HFF-Myc (cell line): ENCODE results near the gene BRINP1.

Source experiments
- DNase-seq: peaks from one replicate; pipeline ENCODE4 v3.0.0-alpha.2; 2011; ENCODE audit warnings: low read depth; ENCODE audit errors: extremely low read depth
- H3K4me3 ChIP-seq: replicated peaks from 2 replicates; pipeline ENCODE4 v1.5.1; 2011; ENCODE audit warnings: low read depth, mild to moderate bottlenecking, control low read depth, low read length
- CTCF ChIP-seq: IDR thresholded peaks from 2 replicates; pipeline ENCODE4 v1.5.1; 2012; ENCODE audit warnings: mild to moderate bottlenecking, low read depth, low read length, control low read depth; ENCODE audit errors: missing control alignments

Gene BRINP1

GRCh38 chr9:119398350-119398749 is 29.1 kb upstream of the BRINP1 start:
- TF ChIP-seq CTCF = no peak
- no peak for DNase-seq
- no peak overlapping the region for H3K4me3 ChIP-seq

GRCh38 chr9:119391878-119392277 is 22.6 kb upstream of the BRINP1 start:
- TF ChIP-seq CTCF = no peak

DNA sequence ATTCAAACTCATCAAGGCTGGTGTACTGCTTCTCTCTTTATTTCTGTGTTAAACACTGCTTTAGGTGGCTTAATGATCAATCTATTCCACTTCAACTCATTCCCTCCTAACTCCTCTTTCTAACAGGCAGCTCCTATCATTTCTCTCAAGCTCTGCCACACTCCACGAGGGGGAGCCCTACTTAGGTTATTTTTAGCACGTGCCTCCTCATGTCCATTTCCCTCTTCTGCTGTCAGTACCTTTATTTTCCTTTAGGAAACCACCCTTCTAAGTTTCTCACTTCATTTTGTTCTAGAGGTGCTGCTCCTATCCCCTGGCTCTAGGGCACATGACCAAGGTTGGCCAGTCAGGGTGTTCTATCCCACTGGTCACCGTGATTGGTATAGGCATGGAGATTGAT is 6.7 kb upstream of the BRINP1 start:
- DNase-seq = no peak
- TF ChIP-seq CTCF = no peak
- no peak overlapping the region for H3K4me3 ChIP-seq

More at GRCh38 chr9:119391878-119392277, 22.6 kb upstream of the BRINP1 start:
- no peak for DNase-seq
- H3K4me3 ChIP-seq = no peak overlapping the region

DNA sequence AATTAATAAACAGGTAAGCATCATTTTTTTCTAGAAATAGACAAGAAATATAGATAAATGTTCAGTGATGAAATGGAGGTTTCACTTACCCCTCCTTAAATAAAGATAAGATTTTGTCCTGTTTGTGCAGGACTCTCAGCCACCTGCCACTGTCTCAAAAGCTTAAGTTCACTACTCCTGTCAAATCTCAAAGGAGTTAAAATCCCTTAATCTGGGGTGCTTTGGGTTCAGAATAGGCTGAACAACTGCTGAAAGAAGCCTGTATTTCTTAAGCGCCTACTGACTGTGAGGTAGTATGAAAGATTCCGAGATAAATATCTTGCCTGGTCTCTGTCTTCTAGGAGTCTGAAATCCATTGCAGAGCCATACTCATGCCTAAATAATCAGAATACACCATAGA is 3.7 kb upstream of the BRINP1 start:
- no peak overlapping the region for H3K4me3 ChIP-seq
- no peak for TF ChIP-seq CTCF
- no peak for DNase-seq

GRCh38 chr9:119370816-119371215 is 1.6 kb upstream of the BRINP1 start:
- no peak for TF ChIP-seq CTCF
- no peak overlapping the region for H3K4me3 ChIP-seq
- peak; percentile 2 for DNase-seq

DNA sequence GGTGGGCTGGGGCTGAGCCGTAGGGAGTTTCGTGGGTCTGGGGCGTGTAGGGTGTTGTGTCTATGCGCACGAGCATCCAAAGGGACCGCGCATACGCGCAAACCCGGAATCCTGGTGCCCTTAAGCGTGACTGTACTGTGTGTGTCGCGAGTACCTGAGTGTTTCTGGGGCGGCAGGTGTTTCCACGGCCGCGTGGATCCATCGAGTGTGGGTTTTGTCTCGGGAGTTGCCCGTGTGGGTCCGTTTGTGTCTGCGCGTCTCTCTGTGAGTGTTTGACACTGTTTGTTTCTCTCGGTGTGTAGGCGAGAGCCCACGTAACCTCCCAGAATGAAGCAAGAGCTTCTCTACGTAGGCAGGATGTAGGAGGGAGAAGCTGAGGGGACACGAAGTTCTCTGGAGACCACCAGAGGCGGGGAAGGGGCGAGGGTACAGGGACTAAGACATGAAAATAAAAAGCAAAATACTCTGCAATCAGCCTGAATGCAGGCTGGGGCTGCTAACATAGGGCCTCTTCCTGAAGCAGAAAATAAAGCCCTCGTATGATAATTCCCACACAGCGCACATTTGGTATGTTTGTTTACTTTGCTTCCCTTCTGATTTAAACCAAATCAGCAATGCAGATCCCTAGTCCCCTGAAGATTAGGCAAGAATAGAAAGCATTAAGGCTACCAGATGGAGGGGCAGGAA is 588 bp upstream of the BRINP1 start:
- no peak overlapping the region for H3K4me3 ChIP-seq
- no peak for DNase-seq

More for the DNA sequence above, 588 bp upstream of the BRINP1 start:
- TF ChIP-seq CTCF = no peak
